NCI-H2227 (cell line): ENCODE measurements around the gene SYNPO2.
A peak's percentile ranks its signal among the peaks of the same experiment; 100 is the strongest.
"Not testable (repeated sequence)": the region's sequence is repeated elsewhere in the genome, so short reads cannot be mapped to it uniquely, and the experiment has no call there.

Source experiments
- DNase-seq: peaks from one replicate; lab custom pipeline; 2025; ENCODE audit not compliant: unreplicated experiment; lab: John Stamatoyannopoulos, UW

Gene SYNPO2

DNA sequence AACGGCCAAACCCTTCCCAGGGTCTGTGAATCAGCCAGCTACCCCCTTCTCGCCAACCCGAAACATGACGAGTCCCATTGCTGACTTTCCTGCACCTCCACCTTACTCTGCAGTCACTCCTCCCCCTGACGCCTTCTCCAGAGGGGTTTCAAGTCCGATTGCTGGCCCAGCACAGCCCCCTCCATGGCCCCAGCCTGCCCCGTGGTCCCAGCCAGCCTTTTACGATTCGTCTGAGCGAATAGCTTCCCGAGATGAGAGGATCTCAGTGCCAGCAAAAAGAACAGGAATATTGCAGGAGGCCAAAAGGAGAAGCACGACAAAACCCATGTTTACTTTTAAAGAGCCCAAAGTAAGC is 141.9 kb downstream of the SYNPO2 start:
- no peak for DNase-seq

DNA sequence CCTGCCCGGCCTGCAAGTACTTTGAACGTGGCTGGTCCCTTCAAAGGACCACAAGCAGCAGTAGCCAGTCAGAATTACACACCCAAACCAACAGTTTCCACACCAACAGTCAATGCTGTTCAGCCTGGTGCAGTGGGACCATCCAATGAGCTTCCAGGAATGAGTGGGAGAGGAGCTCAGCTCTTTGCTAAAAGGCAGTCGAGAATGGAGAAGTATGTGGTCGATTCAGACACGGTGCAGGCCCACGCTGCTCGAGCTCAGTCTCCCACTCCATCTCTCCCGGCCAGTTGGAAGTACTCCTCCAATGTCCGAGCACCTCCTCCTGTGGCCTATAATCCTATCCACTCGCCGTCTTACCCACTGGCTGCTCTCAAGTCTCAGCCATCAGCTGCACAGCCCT is 142.6 kb downstream of the SYNPO2 start:
- no peak for DNase-seq

DNA sequence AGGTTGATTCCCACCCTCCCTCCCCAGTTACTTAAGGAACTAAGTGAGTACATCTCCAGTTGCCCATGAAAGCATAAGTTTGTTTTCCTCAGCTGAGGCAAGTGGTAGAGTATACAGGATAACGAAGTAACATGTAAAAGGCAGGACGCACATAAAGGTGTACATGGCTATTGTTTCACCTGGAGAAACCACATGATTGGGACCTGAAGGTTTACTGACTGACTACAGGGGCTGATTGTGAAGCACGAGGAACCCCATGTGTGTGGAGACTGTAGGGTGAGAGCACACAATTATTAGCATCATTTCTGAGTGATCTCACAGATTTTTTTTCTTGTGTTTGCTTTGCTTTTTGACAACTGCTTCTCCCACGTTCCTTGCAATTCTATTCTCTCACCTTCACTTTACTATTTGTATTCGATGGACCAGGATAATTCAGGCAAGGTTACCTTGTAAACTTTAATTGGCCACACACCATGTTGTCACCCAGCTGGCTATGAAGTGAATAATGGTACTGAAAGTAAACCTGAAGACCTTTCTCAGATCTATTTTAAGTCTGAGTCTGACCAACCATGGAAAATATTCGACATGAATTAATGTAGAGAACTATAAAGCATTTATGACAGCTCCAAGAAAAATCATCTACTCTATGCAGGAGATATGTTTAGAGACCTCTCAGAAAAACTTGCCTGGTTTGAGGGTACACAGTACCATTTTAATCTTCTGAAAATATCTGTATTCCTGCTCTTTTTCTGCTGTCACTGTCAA is 144.4 kb downstream of the SYNPO2 start:
- no peak for DNase-seq

DNA sequence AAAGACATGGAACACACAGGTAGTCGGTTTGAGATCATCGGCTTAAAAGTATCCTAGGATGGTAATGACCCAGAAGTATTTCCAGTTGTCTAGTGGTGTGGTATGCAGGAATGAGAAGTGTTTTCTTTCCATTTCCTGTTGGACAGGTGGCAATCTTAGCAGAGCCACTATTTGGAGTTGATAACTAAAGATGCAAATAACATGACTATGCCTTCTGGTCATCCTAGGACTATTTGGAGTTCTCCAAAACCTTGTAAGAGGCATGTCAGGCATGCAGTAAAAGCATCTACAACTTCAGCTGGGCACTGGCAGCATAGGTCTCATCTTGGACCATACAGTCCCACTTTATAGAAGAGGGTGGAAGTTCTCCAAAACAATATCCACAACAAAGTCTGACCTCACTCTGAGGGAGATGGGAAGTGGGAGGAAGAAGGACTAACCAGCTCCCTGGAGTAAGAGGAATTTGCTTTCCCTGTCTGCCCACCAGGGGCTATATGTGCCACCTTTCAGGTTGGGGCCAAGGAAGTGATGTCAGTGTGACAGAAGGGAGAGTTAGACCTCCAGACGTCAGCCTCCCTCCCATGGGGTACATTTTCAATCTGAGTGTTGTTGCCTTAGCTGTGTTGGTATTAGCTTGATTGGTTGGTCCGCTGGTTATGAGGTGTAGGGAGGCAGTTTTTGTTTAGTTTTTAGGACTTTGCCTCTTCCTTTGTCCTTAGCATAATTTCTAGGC is 145.8 kb downstream of the SYNPO2 start:
- DNase-seq, result no peak

DNA sequence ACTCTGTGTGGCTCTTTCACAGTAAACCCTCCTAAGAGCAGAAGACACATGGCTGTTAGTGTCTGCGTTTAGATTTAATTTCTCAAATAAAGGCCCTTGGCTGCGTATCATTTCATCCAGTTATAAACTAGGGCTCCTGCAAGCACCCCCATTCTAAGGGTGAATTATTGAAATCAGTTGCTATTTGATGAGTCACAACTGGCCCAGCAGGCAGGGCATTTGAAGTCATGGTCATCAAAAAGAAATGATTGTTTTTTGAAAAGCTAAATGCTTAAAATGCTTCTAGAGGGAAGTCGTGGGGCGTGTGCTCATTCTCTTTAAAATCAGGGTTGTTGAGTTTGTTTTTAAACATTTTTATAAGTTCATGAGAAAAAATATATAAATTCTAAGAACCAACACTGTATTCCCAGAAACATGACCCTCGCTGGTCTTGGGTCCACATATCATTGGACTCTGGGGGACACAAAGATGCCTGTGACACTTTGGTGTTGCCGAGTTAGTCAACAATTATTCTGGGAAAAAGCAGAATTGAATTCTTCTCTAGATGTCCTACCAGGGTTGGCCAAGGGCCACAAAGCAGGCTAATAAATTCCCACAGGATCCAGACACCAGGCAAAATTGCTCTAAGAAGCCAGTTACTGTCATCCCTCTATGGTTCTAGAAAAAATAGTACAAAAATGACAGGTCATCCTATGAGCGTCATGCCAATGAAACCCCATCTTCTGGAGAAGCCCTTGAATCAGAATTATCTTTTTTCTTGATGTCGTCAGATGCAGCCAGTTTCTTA is 147.5 kb downstream of the SYNPO2 start:
- no peak for DNase-seq

DNA sequence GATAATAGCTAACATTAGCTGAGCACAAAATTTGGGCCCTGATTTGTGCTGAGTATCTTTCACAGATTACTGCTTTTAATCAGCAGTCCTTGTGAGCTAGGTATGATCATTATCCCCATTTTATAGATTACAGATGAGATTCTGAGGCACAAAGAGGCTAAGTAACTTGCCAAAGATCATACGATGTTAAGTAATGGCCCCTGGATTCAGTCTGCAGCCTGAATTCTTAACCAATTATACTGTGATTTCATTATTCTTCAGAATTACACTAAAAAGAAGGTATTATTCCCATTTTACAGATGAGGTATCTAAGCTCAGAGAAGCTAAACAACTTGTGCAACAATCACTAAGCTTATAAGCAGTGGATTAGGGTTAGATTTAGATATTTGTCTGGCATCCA is 149.1 kb downstream of the SYNPO2 start:
- no peak for DNase-seq

DNA sequence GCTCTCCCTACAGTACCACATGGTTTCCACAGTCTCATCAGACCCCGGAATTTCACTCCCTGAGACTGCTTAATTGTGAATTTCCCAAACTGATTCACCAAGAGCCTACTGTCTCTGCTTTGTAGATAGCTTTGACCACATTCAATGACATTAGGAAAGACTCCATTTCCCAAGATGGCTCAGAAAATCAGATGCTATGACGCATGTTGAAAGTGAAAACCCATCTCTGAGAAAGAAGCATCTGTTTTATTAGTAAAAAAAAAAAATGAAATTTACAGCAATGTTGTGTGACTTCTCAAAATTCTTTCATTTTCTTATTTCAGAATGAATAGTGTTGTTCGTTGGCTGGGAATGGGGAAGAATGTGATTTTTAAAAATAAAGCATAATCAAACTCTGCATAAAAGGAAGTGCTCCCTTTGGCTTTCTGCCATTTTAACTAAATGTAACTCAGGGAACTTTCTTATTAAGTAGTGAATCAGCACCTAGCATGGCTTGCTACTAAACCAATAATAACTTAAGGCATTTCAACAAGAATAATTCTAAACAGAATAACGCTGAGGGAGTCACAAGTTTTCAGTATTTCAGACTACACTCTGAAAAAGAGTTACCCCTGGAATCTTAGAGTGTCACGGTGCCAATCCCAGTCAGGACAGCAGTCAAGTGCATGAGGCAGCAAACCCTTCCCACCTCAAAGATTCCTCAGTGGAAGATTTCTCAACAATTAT is 149.6 kb downstream of the SYNPO2 start:
- no peak for DNase-seq

DNA sequence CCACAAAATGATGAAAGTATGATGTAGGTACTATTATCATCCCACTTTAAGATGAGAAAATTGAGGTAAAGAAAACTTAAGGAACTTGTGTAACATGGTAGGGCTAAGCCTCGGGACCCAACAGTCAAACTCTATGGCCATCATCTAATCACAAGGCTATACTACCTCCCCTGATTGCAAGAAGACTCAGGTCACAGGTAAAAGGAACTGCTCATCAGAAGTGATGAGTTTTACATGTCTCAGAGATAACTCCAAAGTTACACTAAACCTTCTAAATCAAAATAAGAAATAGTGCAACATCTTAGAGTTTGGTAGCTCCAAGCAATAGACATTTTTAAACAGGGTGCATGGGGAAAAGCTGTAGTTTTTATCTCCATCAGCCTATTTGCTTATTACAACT is 150.5 kb downstream of the SYNPO2 start:
- DNase-seq, result no peak

DNA sequence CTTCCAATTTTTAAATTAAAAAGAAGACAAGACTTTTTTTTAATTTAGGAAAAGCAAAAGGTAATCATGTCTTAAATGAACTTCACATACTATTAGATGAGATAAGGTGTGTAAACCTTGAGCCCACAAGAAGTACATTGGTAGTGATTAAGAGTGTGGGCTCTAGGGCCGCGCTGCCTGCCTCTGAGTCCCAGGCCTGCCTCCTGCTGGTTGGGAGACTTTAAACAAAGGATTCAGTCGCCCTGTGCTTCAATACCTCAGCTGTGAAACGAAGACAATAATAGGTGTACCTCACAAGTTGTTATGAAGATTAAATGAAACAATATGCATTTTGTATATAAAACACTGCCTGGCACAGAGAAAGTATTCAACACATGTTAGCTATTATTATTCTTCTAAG is 151.1 kb downstream of the SYNPO2 start:
- DNase-seq, result no peak

DNA sequence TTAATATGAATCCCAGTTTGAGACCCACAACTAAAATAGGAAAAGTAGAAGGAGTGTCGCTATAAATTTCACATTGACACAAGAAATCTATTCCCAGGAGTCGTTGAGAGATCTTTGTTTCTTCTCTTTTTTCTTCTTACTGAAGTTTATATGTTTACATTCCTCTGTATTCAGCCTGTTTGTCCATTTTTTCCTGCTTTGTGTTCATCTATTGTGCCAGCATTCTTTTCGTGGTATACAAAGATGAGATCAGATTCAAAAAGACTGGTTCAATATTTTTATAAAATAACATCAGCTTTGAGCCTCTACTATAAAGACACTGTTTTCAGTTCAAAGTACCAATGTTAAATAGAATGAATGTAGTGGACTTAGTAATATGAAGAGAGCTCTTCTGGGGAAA is 151.6 kb downstream of the SYNPO2 start:
- DNase-seq, result no peak

DNA sequence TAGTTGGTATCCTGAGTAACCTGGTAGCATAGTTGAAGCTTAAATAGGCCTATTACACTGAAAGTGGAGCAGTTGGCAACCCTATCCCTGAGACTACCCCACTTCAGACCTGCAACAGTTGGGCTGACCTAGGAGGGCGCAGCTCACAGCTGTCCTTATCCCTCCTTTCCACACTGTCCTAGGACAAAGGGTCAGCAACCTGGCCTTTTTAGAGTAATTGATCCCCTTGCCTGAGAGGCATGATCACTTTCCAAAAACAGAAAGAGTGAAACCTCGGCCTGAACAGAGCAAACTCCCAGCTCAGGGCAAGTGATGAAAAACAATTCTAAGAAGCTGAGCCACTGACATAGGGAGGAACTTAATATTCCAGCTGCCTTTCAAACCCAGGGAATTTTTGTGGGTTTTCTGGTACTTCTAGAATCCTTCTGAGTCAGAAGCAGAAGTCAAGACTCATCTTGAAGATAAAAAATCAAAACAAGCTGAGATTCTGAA is 152.1 kb downstream of the SYNPO2 start:
- no peak for DNase-seq

DNA sequence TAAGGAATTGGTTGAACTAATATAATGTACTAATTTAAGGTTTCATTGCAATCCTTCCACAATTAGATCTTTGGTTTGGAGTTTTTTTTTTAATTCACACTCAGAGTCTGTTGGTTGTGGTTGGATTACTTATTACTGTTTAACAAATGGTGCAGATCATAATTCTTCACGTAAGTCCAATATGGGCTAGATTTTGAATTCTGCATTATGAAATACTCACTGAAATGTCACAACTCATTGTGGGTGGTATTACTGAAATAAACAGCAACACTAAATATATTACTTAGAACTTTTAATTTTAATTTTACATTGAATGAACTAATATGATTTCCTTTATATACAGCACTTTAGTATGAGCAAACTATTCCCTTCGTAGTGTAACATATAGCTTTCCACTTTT is 152.7 kb downstream of the SYNPO2 start:
- DNase-seq, result no peak

DNA sequence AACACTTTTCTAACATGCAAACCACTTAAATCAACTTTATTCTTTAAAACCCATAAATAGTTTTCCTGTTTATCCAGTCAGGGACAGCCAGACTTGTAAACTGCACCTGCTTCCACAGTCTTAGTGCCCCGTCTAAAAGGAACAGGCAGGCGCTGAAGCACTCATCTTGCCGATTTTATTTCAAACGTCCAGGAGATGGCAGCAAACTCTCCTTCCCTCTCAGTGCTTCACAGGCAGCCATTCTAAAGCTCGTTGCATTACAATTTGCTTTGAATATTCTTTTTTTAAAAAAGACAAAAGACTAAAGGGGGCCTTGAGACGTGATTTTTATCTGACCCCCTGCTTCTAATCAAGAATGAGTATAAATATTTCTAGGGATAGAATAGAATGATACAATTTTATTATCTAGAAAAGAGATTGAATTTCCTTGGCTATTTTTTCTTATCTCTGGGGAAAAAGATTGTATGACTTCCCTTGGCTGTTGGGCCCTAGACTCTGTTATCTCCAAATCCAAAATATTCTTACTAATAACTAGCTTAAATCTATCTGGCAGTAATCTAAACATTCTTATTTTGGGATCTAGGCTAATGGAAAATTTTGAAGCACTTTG is 153.4 kb downstream of the SYNPO2 start:
- DNase-seq, result peak; percentile 72

DNA sequence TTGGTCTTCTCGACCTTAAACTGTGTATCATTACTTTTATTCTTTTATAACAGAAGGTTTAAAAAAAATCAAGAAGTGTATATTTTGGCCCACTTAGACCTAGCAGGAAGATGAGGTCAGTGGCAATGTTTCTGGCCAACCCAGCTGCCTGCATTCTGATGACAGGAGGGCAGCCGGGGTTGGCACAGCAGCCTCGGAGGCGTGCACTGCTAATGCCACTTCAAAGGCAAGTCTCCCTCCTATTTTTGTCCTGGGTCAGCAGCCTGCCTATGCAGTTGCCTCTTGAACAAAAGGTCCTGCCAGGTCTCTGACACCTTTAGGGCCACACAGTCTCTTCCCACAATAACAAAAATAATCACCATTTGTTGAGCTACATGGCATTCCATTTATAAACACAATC is 157.6 kb downstream of the SYNPO2 start:
- DNase-seq, result peak; percentile 12

DNA sequence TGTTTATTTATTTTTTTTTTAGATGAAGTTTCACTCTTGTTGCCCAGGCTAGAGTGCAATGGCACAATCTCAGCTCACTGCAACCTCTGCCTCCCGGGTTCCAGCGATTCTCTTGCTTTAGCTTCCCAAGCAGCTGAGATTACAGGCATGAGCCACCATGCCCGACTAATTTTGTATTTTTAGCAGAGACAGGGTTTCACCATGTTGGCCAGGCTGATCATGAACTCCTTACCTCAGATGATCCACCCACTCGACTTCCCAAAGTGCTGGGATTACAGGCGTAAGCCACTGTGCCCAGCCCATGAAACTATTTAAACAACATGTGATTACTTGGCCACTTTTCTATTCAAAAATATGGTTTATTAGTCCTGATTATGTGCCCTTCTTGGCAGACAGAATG is 158.4 kb downstream of the SYNPO2 start:
- DNase-seq, result not testable (repeated sequence)

DNA sequence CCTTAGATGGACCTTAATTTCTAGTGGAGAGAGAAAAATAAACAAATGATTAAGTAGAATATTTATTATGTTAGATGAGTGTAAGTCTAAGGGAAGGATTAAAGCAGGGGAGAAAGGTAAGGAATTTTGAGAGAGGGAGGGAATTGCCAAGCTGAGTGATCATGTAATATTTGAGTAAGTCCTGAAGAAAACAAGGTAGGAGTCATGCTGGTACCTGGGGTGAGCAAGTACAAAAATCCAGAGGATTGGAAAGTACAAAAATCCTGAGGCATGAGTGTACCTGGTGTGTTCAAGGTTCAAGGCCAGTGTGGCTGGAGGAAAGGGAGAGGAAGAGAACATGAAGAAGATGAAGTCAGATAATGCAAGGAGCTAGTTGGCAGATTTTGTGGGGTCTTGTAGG is 159.8 kb downstream of the SYNPO2 start:
- no peak for DNase-seq

DNA sequence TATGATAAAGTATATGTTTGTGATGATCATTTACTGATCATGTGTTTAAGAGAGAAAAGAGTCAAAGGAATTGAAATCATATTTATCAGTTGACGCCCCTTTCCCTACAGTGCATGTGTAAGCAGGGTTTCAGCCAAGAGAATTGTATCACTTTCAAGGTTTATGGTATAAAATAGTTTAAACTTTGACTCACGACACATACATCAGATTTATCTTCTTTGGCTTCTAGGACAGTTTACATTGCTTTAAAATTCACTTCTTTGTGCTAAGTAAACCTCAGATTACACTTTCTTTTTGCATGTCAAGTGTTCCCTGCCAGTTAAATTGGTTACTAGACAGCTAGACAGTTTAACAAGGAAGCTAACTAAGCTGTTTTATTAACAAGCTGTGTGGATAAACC is 160.7 kb downstream of the SYNPO2 start:
- DNase-seq, result no peak

DNA sequence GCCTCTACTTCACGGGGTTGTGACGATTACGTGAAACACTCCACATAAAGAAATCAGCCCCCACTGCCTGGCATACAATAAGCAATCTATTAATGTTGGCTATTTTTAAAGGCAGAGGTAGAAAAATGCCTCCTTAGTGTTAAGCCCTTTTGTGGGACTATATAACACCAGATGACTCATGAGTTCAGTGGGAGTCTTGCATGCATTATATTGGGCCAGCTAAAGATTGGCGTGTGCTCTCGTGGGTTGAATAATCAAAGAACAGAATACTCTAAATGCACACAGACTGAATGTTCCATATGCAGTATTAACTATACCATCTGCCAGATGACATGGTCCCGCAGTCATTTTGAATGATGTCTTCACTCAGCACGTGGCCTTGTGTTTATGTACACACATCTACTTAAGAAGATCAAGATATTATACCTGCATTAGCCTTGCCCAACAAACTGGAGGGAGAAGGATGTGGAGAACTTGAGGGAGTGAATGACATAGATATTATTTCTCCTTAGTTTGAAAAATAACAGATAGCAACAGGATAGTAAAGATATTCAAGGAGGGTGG is 162.0 kb downstream of the SYNPO2 start:
- DNase-seq, result no peak

DNA sequence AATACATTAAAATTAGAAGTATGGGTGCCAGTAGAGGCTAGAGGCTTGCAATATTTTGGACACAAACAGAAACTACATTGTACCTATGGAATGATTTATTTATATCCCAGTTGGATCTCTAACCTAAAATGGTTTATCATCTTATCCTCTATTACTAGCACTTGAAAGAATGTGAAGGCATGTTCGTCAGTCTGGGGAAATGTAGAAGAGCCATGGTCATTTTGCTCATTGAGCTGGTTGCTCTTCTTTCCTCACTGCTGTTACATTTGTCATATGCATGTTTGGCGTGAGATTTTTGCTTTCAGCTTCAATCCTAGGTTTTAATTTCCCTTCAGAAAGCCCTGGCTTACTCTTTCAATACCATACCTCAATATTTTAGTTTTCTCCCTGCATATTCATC is 164.6 kb downstream of the SYNPO2 start:
- DNase-seq, result no peak

DNA sequence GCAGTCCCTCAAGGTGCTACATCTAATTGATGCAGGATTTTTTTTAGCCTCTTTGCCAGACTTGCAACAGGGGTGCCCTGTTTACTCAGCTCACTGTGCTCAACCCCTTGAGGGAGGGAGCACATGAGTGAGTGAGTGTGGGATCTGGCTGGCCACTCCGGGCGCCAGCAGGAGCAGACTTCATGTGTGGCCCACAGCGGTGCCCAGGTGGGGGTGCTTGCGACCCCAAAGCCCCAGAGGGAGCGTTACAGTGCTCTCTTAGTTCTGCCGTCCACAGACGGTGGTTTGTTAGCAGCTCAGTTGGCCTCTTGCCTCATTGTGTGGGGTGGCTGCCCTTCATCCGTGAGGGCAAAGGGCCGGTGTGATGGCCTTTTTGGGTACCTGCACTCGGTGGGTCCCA is 165.3 kb downstream of the SYNPO2 start:
- DNase-seq, result no peak
